HepG2 (cell line): ENCODE measurements around the gene FMNL2. TPM values are rescaled to one million over a fixed set of nuclear protein-coding genes. Genes with fewer than 3 reads are reported as not detected.

ENCODE experiments used
- ATAC-seq: fragments of 200-7000 bp; cut with Tn5 transposase; 3 replicates; pipeline ENCODE4 v1.9.1; 2020; ENCODE audit warnings: mild to moderate bottlenecking, moderate library complexity
- BruUV-seq: library from RNA; stranded (reverse); fragments of 400-500 nt; replicated peaks from 2 replicates; lab custom pipeline; 2021; lab: Mats Ljungman, UMichigan
- CTCF ChIA-PET: fragments of 300-600 bp; formaldehyde crosslinking; extraction: SDS; loops from one replicate; lab custom pipeline; 2021; ENCODE audit warnings: low total read pairs, inconsistent platforms, low intra/inter-chr PET ratio; lab: Yijun Ruan, JAX
- POLR2A ChIA-PET: fragments of 350-600 bp; sonication (Branson Sonifier 250); formaldehyde crosslinking; loops from one replicate; lab custom pipeline; 2020; ENCODE audit warnings: antibody characterized with exemption, inconsistent platforms; lab: Yijun Ruan, JAX
- DNase-seq: peaks from one replicate; pipeline ENCODE4 v3.0.0-alpha.2; 2015; ENCODE audit warnings: low spot score
- FAIRE-seq: peaks from 3 replicates; lab custom pipeline; 2011; peaks lifted over from hg19 to GRCh38; lab: Jason Lieb, UNC
- H2AFZ ChIP-seq: one replicate; pipeline ENCODE4 v1.6.1; 2011; ENCODE audit warnings: low read length, inconsistent platforms
- H3K27ac ChIP-seq: fragments of 300-600 bp; 3 replicates; pipeline ENCODE4 v1.8.0; 2011; ENCODE audit warnings: mixed run types, mild to moderate bottlenecking, mixed read lengths, low read length, inconsistent platforms; ENCODE audit not compliant: insufficient read depth; ENCODE audit errors: extremely low read length
- H3K27me3 ChIP-seq, 2 experiments: fragments of 200-600 bp in 1 of 2; 2 replicates in 1 of 2; 3 replicates in 1 of 2; pipeline versions ENCODE4 v1.6.0 to v1.8.0; 2011; ENCODE audit warnings: low read length in 2 of 2, mild to moderate bottlenecking in 2 of 2, moderate library complexity in 2 of 2, inconsistent platforms in 1 of 2; ENCODE audit not compliant: insufficient read depth in 2 of 2, control insufficient read depth in 1 of 2
- H3K36me3 ChIP-seq, 2 experiments: fragments of 200-600 bp in 1 of 2; replicated peaks in 1 of 2; 2 replicates in 1 of 2; 3 replicates in 1 of 2; pipeline versions ENCODE4 v1.5.1 to v1.8.0; 2011; ENCODE audit warnings: low read length in 2 of 2, inconsistent platforms in 1 of 2; ENCODE audit not compliant: insufficient read depth in 2 of 2, control insufficient read depth in 1 of 2
- H3K4me1 ChIP-seq: 2 replicates; pipeline ENCODE4 v1.5.1; 2012; ENCODE audit warnings: low read length, inconsistent platforms; ENCODE audit not compliant: insufficient read depth
- H3K4me2 ChIP-seq: 2 replicates; pipeline ENCODE4 v1.6.0; 2011; ENCODE audit warnings: low read depth, low read length, inconsistent platforms
- H3K4me3 ChIP-seq, 3 experiments: fragments of 200-600 bp in 1 of 3; sonication (generic), shearing (Covaris generic) in 1 of 3; replicated peaks in 1 of 3; 2 replicates each; pipeline ENCODE4 v1.5.1; 2011 to 2016; ENCODE audit warnings: low read length in 3 of 3, inconsistent platforms in 2 of 3, low read depth in 2 of 3, mild to moderate bottlenecking in 2 of 3, control low read depth in 1 of 3, mixed read lengths in 1 of 3; ENCODE audit not compliant: insufficient read depth in 1 of 3
- H3K79me2 ChIP-seq: one replicate; pipeline ENCODE4 v1.6.1; 2011; ENCODE audit warnings: low read length, inconsistent platforms; ENCODE audit not compliant: insufficient read depth
- H3K9ac ChIP-seq: 2 replicates; pipeline ENCODE4 v1.6.0; 2011; ENCODE audit warnings: mild to moderate bottlenecking, low read depth, low read length, inconsistent platforms; ENCODE audit not compliant: insufficient read depth
- H3K9me3 ChIP-seq: 2 replicates; pipeline ENCODE4 v1.5.1; 2012; ENCODE audit warnings: mild to moderate bottlenecking, low read length
- H4K20me1 ChIP-seq: 2 replicates; pipeline ENCODE4 v1.6.0; 2011; ENCODE audit warnings: inconsistent platforms, mild to moderate bottlenecking, low read length, moderate library complexity; ENCODE audit not compliant: insufficient read depth
- CENPT ChIP-seq: sonication (generic); formaldehyde crosslinking; IDR thresholded peaks from 2 replicates; pipeline ENCODE4 v1.8.0; 2022; ENCODE audit warnings: low read depth, mild to moderate bottlenecking, moderate library complexity, missing genetic modification reagents
- ELF4 ChIP-seq: sonication (generic); formaldehyde crosslinking; IDR thresholded peaks from 2 replicates; pipeline ENCODE4 v1.5.0; 2020; ENCODE audit warnings: missing genetic modification reagents, mild to moderate bottlenecking, moderate library complexity, borderline replicate concordance
- NFAT5 ChIP-seq: sonication (generic); formaldehyde crosslinking; IDR thresholded peaks from 2 replicates; pipeline ENCODE4 v1.4.0; 2020; ENCODE audit warnings: missing genetic modification reagents
- NR2F2 ChIP-seq: IDR thresholded peaks from 2 replicates; pipeline ENCODE4 v1.6.1; 2012; ENCODE audit warnings: low read depth, inconsistent platforms, borderline replicate concordance
- SP2 ChIP-seq: sonication (generic); formaldehyde crosslinking; IDR thresholded peaks from 2 replicates; pipeline ENCODE4 v1.5.1; 2020; ENCODE audit warnings: mild to moderate bottlenecking, missing genetic modification reagents
- ZNF75D ChIP-seq: sonication (generic); formaldehyde crosslinking; IDR thresholded peaks from 2 replicates; pipeline ENCODE4 v1.8.1; 2023; ENCODE audit warnings: missing genetic modification reagents, mild to moderate bottlenecking, borderline replicate concordance
- WGBS: methylation state at CpG from one replicate; pipeline ENCODE4 v1.1.6; 2017; ENCODE audit warnings: low lambda C conversion rate; 5-methylcytosine and 5-hydroxymethylcytosine counted together
- in situ Hi-C: cut with HindIII; loops from 2 replicates; pipeline ENCODE4 v1.10.0; 2017; ENCODE audit warnings: low pct_unique_long_range_greater_than_20kb; ENCODE audit not compliant: extremely low pct_ligation_motif_present
- intact Hi-C: fragments of 100-400 bp; cut with micrococcal nuclease; formaldehyde crosslinking; loops from one replicate; pipeline ENCODE4 v1.10.0; 2022; ENCODE audit not compliant: unreplicated experiment
- polyA plus RNA-seq, 8 experiments: library from polyadenylated mRNA; depleted of rRNA in 3 of 8; stranded (reverse) in 7 of 8; unstranded in 1 of 8; fragments of >200 nt; fragmentation: Illumina TruSeq in 4 of 8; extraction: Trizol in 4 of 8; gene quantifications; 2 replicates each; pipeline versions ENCODE4 v1.2.1 to v1.2.3, GENCODE V29; 2011 to 2016; ENCODE audit warnings: low read depth in 4 of 8, missing spikeins in 1 of 8, mixed read lengths in 1 of 8; ENCODE audit not compliant: insufficient read depth in 1 of 8
- total RNA-seq, 5 experiments: library from RNA; depleted of rRNA; stranded (reverse); fragments of >200 nt; fragmentation: Illumina TruSeq; extraction: Trizol; gene quantifications; 2 replicates each; pipeline ENCODE4 v1.2.3, GENCODE V29; 2016; ENCODE audit warnings: low read depth in 1 of 5

FMNL2 gene
- total and polyA plus RNA-seq, 2 of the 13 experiments (the other 11 are each of a cell fraction or from before 2014, with no cell fraction given): 66.5 to 67.7 TPM

GRCh38 chr2:152629202-152629601 is 294.2 kb downstream of the FMNL2 start:
- intact Hi-C loops: no loop called here
- in situ Hi-C loops: no loop called here
- no peak overlapping the region for H2AFZ ChIP-seq
- H3K27me3 ChIP-seq: no peaks in the 10 kb centered on the region
- no TSS peak for BruUV-seq
- H3K36me3 ChIP-seq: peaks cover 31 to 83% of the 10 kb centered on the region in 2 experiments
- H4K20me1 ChIP-seq: no peaks in the 10 kb centered on the region
- H3K9me3 ChIP-seq: no peaks in the 10 kb centered on the region
- TF ChIP-seq SP2: no peak
- TF ChIP-seq, all 625 proteins: peak for 0
- 91% methylated on average over 1 of the region's 1 CpG for WGBS
- DNase-seq: no peak
- Histone ChIP-seq H3K4me1 (peaks cover 5% of the 10 kb centered on the region; the same call in 1 of the 2 replicates), H3K27ac (no peak overlapping the region), H3K4me2 (no peak overlapping the region), H3K4me3 (no peak overlapping the region), H3K9ac (no peak overlapping the region), H3K79me2 (no peaks in the 10 kb centered on the region)
- ChIA-PET POLR2A (no interaction called here), CTCF (no interaction called here)
- no peak for FAIRE-seq
- ATAC-seq: no peak

DNA sequence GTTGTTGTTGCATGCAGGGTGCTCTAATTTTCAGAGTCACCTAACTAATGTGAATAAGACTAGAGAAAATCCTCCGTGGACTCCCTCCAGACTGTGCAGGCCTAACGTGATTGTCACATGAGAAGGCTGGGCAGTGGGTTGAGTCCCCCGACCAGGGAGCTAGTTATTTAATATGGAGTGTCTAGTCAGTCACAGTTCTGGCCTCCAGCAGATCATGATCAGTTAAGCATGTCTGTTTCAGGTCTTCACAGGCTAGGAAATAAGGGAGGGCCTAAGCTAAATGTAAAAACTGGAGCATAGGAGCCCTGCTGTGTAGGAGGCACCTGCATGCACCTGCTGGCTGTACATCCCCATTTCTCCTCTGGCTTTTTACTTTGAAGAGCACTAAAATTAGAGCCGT is 295.5 kb downstream of the FMNL2 start:
- no peaks in the 10 kb centered on the region for H3K79me2 ChIP-seq
- POLR2A ChIA-PET: interaction anchor here (0.6 kb wide), 1 partner anchor 252 kb away, joined by 4 read pairs; no protein-coding TSS in a partner anchor
- no peaks in the 10 kb centered on the region for H4K20me1 ChIP-seq
- BruUV-seq: no TSS peak
- no peak overlapping the region for H3K27ac ChIP-seq
- no peaks in the 10 kb centered on the region for H3K27me3 ChIP-seq
- CTCF ChIA-PET: no interaction called here
- FAIRE-seq (no peak), DNase-seq (no peak), ATAC-seq (no peak)
- H3K4me2 ChIP-seq: no peak overlapping the region
- H3K9me3 ChIP-seq: no peaks in the 10 kb centered on the region
- intact Hi-C loops (no loop called here), in situ Hi-C loops (loop anchor here (10.0 kb wide), 2 partner anchors 296 to 596 kb away; partner anchors contain the start of gene FMNL2)
- WGBS: 98% methylated on average over 4 of the region's 4 CpGs
- H2AFZ ChIP-seq: no peak overlapping the region
- TF ChIP-seq NR2F2: no peak
- no peak for TF ChIP-seq ZNF75D (CRISPR knock-in tag)
- no peak for TF ChIP-seq NFAT5 (CRISPR knock-in tag)
- no peak for TF ChIP-seq ELF4 (CRISPR knock-in tag)
- no peak for TF ChIP-seq CENPT
- peaks cover 26 to 71% of the 10 kb centered on the region in 2 experiments for H3K36me3 ChIP-seq
- no peak overlapping the region for H3K9ac ChIP-seq
- no peak overlapping the region for H3K4me3 ChIP-seq
- peaks cover 5% of the 10 kb centered on the region; the same call in 1 of the 2 replicates for H3K4me1 ChIP-seq
